NCI-H446 (cell line): ENCODE results near the gene CAMLG.

Experiments
- DNase-seq, 2 experiments: peaks; one replicate each; lab custom pipeline; 2025; lab: John Stamatoyannopoulos, UW

Gene CAMLG

GRCh38 chr5:134784241-134784920 lies 46.0 kb downstream of the CAMLG start:
- no peak for DNase-seq

GRCh38 chr5:134784946-134785620 lies 46.7 kb downstream of the CAMLG start:
- no peak for DNase-seq

- DNase-seq: no peak
Observed at GRCh38 chr5:134787692-134788091, 49.3 kb downstream of the CAMLG start.

- DNase-seq: no peak
Observed at GRCh38 chr5:134791580-134791979, 53.2 kb downstream of the CAMLG start.

GRCh38 chr5:134792286-134792685 lies 53.9 kb downstream of the CAMLG start:
- DNase-seq: no peak

GRCh38 chr5:134793111-134793510 lies 54.8 kb downstream of the CAMLG start:
- no peak for DNase-seq

- no peak for DNase-seq
Observed at GRCh38 chr5:134794082-134794481, 55.7 kb downstream of the CAMLG start.

- DNase-seq: no peak
Observed at GRCh38 chr5:134794819-134795218, 56.5 kb downstream of the CAMLG start.

GRCh38 chr5:134798468-134798867 lies 60.1 kb downstream of the CAMLG start:
- no peak for DNase-seq
